GM13977 (cell line): ENCODE data around the gene MRPL20.
"Not testable (repeated sequence)": the region's sequence is repeated elsewhere in the genome, so short reads cannot be mapped to it uniquely, and the experiment has no call there.

Source experiments
- DNase-seq: peaks from one replicate; pipeline ENCODE4 v3.0.0; 2012; ENCODE audit warnings: low spot score
- CTCF ChIP-seq: IDR thresholded peaks from 2 replicates; pipeline ENCODE4 v1.5.1; 2012; ENCODE audit warnings: mild to moderate bottlenecking, control low read depth; ENCODE audit not compliant: insufficient read depth; ENCODE audit errors: extremely low read depth, missing control alignments
- in situ Hi-C: fragments of 300-500 bp; cut with MboI; formaldehyde crosslinking; loops from one replicate; pipeline ENCODE4 v1.12.0; 2022; ENCODE audit warnings: low sequenced_read_pairs, low pct_unique_long_range_greater_than_20kb, mixed read lengths, inconsistent platforms; ENCODE audit not compliant: unreplicated experiment

Gene MRPL20

DNA sequence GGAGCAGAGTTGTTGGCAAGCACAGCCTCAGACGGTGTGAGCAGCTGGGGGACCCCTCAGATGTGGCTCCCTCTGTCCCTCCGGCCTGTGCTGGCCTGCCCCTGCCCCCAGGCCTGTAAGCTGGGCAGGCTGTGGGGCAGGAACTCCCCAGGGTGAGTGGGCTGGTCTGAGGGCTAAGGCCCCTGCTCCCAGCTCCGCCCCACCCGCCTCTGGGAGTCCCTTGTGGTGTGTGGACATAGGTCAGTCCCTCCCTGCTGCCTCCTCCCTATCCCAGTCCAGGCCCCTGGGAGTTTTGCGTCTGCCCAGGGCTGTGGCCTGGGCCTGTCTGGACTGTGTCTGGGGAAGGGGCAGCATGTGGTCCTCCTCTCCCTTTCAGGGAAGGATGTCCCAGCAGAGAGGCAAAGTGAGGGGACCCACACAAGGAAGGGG, 24.8 kb upstream of the MRPL20 start:
- TF ChIP-seq CTCF = no peak
- DNase-seq = peak; percentile 39
- in situ Hi-C loops = no loop called here

DNA sequence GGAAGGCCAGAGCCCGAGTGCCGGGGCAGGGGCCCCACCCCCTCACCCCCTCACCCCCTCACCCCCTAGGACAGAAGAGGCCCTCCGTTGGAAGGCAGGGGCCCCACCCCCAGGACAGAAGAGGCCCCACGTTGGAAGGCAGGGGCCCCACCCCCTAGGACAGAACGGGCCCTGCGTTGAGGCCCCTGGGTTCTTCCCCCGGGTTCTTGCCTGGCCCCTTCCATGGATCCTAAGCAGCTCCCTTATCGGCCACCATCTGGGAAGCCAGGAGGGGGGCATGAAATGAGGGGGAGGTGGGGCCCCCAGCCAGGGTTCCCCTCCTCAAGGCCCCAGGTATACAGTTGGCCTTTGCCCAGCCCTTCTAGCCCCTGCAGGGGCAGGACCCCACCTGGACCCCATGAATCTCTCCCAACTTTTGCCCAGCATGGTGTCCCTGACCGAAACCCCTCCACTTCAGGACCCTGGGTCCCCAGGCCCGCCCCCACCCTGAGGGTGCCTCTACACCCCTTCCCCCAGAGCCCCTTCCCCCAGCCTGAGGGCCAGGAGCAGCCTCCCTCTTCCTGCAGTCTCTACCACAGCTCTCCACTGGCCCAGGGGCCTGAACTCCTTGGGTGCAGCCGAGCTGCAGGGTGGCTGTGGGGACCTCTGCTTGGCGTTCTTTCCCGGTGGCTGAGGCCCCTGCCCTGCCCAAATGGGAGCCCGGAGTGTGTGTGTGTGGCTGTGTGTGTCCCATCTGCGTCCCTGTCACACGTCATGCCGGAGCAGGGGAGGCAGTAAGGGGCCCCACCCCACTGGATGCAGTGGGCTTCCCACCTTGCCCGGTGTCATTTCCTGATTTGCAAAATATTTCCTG, 24.1 kb upstream of the MRPL20 start:
- in situ Hi-C loops = no loop called here
- no peak for DNase-seq

DNA sequence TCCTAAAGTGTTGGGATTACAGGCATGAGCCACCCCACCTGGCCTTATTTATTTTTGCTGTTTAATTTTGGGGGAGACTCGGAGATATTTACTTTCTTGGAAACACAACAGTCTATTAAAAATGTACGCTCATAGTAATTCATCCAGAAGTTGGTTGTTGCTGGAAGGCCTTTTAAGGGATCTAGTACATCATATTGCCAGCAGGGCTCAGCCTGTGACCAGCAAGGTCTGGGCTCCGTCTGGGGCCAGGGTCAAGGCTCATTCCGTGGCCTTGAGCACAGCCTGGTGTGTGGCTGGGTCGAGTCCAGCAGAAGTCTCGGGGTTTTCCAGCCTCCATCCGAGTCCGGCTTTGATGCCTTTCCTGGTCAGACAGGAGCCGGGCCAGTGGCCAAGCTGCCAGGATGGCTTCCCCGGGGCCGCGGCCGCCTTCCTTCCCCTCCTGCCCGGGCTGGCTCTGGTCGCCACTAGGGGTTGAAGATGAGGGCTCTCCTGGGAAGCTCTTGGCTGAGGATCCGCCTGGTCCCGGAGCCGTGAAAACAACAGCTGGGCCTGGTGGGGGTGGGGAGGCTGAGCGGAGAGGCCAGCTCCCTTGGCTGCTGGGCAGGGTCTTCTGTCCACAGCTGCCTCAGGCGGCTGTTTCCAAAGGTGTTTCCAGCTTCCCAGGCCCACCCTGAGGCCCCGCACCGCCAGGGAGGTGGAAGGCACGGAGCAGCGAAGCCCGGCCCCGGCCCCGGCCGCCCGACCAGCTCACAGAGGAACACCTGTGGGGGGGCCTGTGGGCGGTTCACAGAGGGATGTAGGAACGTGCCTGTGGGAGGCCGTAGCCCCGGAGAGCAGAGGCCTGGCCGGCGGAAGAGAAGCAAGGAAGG, 23.3 kb upstream of the MRPL20 start:
- in situ Hi-C loops = no loop called here
- TF ChIP-seq CTCF = no peak
- DNase-seq = peak; percentile 28

More for the DNA sequence above, 24.1 kb upstream of the MRPL20 start:
- TF ChIP-seq CTCF = no peak

GRCh38 chr1:1429671-1430073, 22.6 kb upstream of the MRPL20 start:
- in situ Hi-C loops = no loop called here
- no peak for DNase-seq

DNA sequence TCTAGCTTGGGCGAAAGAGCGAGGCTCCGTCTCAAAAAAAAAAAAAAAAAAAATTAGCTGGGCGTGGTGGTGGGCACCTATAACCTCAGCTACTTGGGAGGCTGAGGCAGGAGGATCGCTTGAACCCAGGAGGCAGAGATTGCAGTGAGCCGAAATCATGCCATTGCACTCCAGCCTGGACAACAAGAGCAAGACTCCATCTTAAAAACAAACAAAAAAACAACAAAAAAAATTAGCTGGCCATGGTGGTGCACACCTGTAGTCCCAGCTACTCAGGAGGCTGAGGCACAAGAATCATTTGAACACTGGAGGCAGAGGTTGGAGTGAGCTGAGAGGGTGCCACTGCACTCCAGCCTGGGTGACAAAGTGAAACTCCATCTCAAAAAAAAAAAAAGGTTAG, 21.9 kb upstream of the MRPL20 start:
- DNase-seq, in situ Hi-C loops: not testable (repeated sequence)

More at GRCh38 chr1:1429671-1430073, 22.6 kb upstream of the MRPL20 start:
- no peak for TF ChIP-seq CTCF

DNA sequence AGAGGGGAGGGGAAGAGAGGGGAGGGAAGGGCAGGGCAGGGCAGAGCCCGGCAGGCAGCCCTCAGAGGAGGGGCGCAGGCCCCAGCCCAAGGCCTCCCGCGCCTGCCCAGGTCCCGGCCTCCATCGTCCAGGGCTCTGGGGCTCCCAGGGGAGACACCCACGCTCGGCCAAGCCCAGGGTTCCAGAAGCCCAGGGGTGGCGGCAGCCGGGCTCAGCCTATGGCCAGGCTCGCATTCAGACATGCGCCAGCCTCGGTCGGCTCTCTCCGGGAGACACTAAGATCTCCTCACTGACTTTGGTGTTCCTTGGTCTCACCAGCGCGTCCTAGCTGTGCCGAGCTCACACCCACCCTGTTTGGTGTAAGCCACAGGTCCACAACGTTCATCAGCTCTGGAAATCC, 21.1 kb upstream of the MRPL20 start:
- no peak for TF ChIP-seq CTCF
- peak; percentile 25 for DNase-seq
- in situ Hi-C loops = no loop called here

- TF ChIP-seq CTCF = no peak
- in situ Hi-C loops = no loop called here
- DNase-seq = no peak
Measured at GRCh38 chr1:1427820-1428148, 20.7 kb upstream of the MRPL20 start.
